ENCODE data around the gene RFFL.
A peak's percentile ranks its signal among the peaks of the same experiment; 100 is the strongest.

Gene RFFL

DNA sequence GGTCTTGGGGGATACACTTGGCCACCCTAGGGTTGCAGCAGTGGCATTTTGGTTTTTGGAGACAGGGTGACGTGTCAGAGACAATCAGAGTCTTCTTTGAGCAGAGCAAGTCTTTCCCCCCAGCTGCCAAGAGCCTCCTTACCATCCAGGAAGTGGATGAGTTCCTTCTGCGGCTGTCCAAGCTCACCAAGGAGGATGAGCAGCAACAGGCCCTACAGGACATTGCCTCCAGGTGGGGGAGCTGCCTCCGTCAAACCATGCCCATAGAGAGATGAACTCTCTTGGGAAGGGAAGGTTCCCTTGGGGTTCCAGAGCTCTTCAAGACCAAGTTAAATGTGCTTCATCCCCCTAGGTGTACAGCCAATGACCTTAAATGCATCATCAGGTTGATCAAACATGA, 71.9 kb downstream of the RFFL start:
- Mint-ChIP-seq H3K36me3 (peaks cover 13% of the 10 kb centered on the region), H3K4me3 (no peak overlapping the region), H3K4me1 (ENCODE audit: low read depth) (peaks cover 4% of the 10 kb centered on the region), H3K27ac (no peak overlapping the region), H3K27me3 (no peaks in the 10 kb centered on the region), H3K9me3 (ENCODE audit: low read depth) (no peaks in the 10 kb centered on the region)

DNA sequence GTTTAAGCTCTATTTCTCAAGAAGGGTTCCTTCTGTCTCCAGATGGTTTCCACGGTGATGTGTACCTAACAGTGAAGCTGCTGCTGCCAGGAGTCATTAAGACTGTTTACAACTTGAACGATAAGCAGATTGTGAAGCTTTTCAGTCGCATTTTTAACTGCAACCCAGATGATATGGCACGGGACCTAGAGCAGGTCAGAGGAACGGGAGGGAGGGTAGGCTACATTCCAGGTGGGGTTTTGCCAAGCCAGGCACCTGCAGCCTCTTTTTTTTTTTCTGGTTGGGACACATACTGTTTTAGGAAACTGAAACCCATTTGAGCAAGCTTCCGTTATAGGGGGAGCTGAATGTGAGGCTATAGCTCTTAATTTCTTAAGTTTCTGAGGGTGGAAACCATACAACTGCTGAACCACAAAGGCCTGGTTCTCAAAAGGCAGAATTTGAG, 72.6 kb downstream of the RFFL start:
- Mint-ChIP-seq H3K36me3 (peaks cover 13% of the 10 kb centered on the region), H3K27ac (no peak overlapping the region), H3K27me3 (no peaks in the 10 kb centered on the region), H3K4me3 (no peak overlapping the region), H3K9me3 (ENCODE audit: low read depth) (no peaks in the 10 kb centered on the region), H3K4me1 (ENCODE audit: low read depth) (peaks cover 6% of the 10 kb centered on the region)

DNA sequence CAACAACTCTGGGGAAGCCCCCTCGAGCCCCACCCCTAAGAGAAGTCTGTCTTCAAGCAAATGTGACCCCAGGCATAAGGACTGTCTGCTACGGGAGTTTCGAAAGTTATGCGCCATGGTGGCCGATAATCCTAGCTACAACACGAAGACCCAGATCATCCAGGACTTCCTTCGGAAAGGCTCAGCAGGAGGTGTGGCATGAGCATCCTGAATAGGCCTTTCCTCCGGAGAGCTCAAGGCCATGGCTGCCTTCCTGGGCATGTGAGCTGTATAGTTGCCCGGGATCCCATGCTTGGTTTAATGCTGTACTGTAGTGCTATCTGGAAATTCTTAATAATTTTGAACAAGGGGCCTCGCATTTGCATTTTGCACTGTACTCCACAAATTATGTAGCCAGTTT, 74.0 kb downstream of the RFFL start:
- Mint-ChIP-seq H3K27ac (no peak overlapping the region), H3K4me3 (no peak overlapping the region), H3K4me1 (ENCODE audit: low read depth) (peaks cover 18% of the 10 kb centered on the region), H3K9me3 (ENCODE audit: low read depth) (no peaks in the 10 kb centered on the region), H3K36me3 (peaks cover 16% of the 10 kb centered on the region), H3K27me3 (no peaks in the 10 kb centered on the region)

DNA sequence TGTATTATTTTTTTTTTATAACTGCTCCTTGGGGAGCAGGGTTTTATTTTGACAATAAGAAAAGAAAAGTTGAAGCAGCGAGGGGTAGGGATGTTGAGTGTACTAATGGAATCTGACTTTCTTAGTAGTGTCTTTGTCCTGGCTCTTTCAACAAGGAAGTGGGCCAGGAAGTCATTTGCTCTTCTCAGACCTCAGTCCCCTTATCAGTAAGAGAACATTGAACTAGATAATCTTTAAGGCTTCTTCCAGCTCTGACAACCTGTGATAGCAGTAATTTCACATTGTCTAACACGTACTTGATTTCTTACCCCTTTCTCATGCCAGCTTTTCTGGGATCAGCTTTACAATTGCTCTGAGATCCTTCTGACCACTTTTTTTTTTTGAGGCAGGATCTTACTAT, 74.9 kb downstream of the RFFL start:
- Mint-ChIP-seq H3K27me3 (no peaks in the 10 kb centered on the region), H3K4me1 (ENCODE audit: low read depth) (peaks cover 26% of the 10 kb centered on the region), H3K36me3 (peaks cover 18% of the 10 kb centered on the region), H3K9me3 (ENCODE audit: low read depth) (no peaks in the 10 kb centered on the region), H3K4me3 (no peak overlapping the region), H3K27ac (no peak overlapping the region)

DNA sequence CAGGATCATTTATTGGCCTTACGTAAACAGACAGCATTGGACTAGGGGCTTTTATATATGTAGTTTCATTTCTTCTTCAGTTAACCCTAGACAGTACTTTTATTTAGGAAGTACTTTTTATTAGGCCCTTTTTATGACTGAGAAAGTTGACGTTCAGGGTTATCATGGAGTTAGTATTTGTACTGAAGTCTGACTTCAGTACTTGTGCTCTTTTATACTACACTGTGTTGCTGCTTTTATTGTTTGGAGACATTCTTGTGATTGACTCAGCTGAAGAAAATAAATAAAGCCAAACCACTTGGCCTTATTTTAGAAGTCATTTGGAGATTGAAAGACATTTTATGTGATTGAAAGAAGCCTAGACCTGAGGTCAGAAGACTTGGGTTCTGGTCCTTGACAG, 76.3 kb downstream of the RFFL start:
- peaks cover 38% of the 10 kb centered on the region for H3K4me1 Mint-ChIP-seq (ENCODE audit: low read depth)
- no peaks in the 10 kb centered on the region for H3K27me3 Mint-ChIP-seq
- H3K27ac Mint-ChIP-seq: no peak overlapping the region
- H3K9me3 Mint-ChIP-seq (ENCODE audit: low read depth): no peaks in the 10 kb centered on the region
- H3K4me3 Mint-ChIP-seq: no peak overlapping the region
- peaks cover 17% of the 10 kb centered on the region for H3K36me3 Mint-ChIP-seq

DNA sequence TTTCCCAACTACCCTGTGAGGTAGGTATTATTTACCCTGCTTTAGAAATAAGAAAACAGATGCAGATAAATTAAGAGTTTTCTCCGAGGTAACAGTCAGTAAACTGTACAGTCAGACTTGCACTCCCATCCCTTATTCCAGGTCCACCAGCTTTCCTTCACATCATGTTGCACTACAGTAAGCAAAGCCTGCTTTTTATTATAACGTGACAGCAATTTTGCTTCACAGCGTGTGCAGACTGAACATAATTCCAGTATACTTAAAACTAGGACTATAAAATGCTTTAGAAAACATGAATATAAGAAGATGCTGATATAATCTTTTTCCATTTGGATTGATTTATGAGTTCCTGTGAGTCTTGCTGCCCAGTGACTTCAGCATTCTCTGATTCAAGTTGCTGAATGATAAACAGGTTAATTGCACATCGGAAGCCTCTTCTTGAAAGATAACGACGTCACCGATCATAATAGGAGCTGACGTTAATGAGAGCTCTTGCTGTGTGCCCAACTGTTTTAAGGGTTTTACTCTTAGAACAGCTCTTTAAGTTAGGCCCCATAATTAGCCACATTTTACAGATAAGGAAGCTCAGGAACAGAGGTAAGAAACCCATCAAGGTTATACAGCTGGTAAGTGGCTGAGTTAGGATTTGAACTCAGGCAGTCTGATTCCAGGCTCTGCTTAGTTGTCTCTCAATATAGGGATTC, 81.8 kb downstream of the RFFL start:
- Mint-ChIP-seq H3K27ac (peak overlapping the region; percentile 98), H3K27me3 (no peaks in the 10 kb centered on the region), H3K4me3 (peak overlapping the region; percentile 98), H3K4me1 (ENCODE audit: low read depth) (peaks cover 57% of the 10 kb centered on the region), H3K9me3 (ENCODE audit: low read depth) (no peaks in the 10 kb centered on the region), H3K36me3 (peaks cover 10% of the 10 kb centered on the region)

DNA sequence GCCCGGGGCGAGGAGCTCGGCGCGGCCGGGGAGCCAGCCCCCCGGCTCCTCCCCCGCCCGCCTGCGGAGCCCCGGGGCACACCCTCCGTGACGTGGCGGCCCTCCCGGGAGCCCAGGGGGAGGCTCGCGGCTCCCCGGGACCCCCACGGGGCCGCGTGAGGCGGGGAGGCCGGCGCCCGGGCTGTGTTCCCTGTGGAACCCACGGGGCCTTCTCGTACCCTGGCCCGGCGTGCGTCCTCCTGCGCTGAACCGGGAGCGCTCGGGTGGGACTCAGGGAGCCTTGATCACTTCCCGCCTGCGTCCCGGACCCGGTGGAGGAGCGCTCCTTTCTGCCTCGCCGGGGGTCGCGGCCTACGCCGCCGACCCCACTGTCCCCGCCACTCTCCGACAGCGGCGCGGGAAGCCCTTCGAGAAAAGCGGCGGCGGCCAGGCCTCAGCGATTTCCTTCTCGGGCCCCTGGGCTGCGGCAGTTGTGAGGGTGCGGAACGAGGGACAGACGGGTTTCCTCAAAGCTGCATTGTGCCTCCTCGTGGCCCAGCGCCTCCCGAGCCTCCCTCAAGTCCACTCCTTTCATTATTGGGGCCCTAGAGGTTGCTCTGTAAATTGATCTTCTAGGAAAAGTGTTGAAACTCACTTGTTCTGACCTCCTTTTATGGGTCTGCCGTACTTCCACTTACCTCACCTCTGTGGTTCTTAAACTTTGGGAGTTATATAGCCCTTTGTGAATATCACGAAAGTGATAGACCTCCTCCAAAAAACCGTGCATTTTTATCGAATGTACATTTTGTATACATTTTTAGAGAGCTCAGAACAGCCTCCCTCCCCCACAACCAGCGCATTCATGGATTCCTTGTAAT, 82.6 kb downstream of the RFFL start:
- H3K4me1 Mint-ChIP-seq (ENCODE audit: low read depth): peaks cover 55% of the 10 kb centered on the region
- peak overlapping the region; percentile 98 for H3K4me3 Mint-ChIP-seq
- peaks cover 10% of the 10 kb centered on the region for H3K36me3 Mint-ChIP-seq
- no peaks in the 10 kb centered on the region for H3K27me3 Mint-ChIP-seq
- peak overlapping the region; percentile 98 for H3K27ac Mint-ChIP-seq
- H3K9me3 Mint-ChIP-seq (ENCODE audit: low read depth): no peaks in the 10 kb centered on the region

DNA sequence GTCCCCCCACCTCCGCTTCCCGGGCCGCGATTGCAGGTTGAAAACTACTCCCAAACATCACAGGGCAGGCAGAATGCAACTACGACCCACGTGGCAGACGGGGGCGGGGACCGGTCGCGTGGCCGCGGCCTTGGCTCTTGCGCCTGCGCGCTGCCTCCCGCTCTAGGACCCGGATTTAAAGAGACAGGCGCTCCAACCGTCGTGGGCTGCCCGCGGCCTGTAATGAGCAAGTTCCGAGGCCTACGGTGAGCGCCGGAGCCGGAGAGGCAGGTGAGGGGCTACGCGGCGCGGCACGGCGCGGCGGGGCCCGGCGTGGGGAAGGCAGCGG, 83.2 kb downstream of the RFFL start, which contains the start of gene LIG3:
LIG3 (plus strand) TSS at position 160 of the 328 bp plus-strand sequence. CDS start 2,494 bp downstream, outside the sequence.
- Mint-ChIP-seq H3K4me1 (ENCODE audit: low read depth) (peaks cover 50% of the 10 kb centered on the region), H3K36me3 (peaks cover 10% of the 10 kb centered on the region), H3K4me3 (peak within 1 kb of the TSS; percentile 98), H3K27me3 (no peaks in the 10 kb centered on the region), H3K27ac (peak within 1 kb of the TSS; percentile 100), H3K9me3 (ENCODE audit: low read depth) (no peaks in the 10 kb centered on the region)

DNA sequence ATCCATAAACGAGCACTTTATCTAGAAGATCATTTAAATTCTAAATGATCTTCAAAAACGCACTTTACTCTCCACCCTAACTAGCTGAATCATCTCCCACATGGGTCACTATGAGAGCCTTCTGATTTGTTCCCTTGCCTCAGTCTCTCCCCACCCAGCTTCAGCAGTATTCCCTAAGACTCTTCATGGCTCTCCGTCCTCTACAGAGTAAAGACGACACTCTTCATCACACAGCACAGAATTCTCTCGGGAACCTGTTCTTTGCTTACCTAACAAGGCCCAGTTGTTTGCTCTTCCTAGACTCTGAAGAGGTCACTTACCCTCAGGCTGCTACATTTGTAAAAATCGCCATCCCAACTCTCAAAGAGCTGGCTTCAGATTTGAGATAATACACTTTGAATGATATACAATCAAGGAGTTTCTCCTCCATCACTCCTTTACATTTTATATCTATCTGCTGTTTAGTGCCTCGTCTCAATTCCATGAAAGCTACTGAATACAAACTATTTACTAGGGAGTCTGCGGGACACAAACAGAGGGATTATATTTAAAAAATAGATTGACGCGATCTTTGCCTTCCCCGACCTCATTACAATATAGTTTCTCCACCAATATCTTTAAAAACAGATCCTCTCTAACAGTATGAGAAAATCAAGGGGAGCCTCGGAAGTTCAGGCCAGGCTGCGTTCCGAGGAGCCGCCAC, 83.7 kb downstream of the RFFL start:
- H3K4me3 Mint-ChIP-seq: peak overlapping the region; percentile 98

DNA sequence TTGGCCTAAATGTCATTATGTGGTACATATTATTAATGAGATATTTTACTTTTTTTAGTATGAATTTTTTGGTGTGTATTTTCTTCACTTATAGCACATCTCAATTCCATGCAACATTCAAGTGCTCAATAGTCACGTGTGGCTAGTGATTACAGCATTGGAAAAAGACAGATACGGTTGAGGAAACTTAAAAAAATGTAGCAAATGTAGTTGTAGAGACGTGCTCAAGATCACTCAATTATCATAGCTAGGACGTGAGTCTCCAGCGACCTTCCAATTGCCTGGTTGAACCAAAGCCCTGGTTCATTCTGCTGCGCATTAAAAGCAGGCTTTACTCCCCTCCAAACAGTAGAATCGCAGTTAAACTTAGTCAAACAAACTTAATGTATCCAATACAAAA, 84.4 kb downstream of the RFFL start:
- H3K4me1 Mint-ChIP-seq (ENCODE audit: low read depth): peaks cover 44% of the 10 kb centered on the region
- H3K27ac Mint-ChIP-seq: peak overlapping the region; percentile 100
- peaks cover 15% of the 10 kb centered on the region for H3K36me3 Mint-ChIP-seq
- no peaks in the 10 kb centered on the region for H3K9me3 Mint-ChIP-seq (ENCODE audit: low read depth)
- peak overlapping the region; percentile 98 for H3K4me3 Mint-ChIP-seq
- no peaks in the 10 kb centered on the region for H3K27me3 Mint-ChIP-seq

More for the DNA sequence above, 83.7 kb downstream of the RFFL start:
- Mint-ChIP-seq H3K27ac (peak overlapping the region; percentile 100), H3K9me3 (ENCODE audit: low read depth) (no peaks in the 10 kb centered on the region), H3K36me3 (peaks cover 13% of the 10 kb centered on the region), H3K4me1 (ENCODE audit: low read depth) (peaks cover 47% of the 10 kb centered on the region), H3K27me3 (no peaks in the 10 kb centered on the region)

DNA sequence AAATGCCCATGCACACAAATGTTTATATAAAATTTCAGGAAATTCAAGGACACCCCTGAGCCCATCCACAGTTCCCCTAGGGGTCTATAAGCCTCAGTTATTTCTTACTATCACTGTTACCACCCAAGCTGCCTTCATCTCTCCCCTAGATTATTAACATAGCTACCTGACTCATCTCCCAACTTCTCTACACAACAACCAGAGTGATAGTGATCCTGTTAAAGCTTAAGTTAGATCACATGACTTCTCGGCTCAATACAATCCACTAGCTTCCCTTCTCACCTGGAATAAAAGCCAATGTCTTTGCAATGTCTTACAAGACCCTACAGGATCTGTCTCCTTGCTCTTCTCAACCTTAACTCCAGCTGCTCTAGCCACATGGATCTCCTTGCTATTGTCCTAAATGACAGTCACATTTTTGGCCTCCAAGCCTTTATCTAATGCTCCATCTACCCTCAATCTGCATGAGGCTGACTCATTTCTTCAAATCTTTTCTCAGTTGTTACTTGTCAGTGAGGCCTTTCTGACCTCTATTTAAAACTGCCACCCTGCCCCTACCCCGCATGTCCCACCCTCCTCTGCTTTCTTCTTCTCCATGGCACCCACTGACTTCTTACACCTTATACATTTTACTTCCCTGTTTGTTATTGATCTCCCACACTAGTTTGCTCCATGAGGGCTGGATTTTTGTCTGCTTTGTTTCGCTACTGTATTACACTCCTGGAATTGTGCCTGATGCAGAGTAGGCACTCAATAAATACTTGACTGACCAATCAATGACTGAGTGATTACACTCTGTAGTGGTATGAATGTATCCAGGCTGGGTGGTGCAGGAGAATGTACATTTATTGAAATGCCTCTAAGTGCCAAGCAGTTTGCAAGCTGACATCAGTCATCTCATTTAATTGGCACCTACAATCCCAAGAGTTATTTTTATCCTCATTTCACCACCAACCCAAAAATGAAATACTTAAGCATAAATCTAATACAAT, 88.4 kb downstream of the RFFL start:
- peaks cover 15% of the 10 kb centered on the region for H3K4me1 Mint-ChIP-seq (ENCODE audit: low read depth)
- peaks cover 11% of the 10 kb centered on the region for H3K36me3 Mint-ChIP-seq
- no peak overlapping the region for H3K4me3 Mint-ChIP-seq
- H3K27ac Mint-ChIP-seq: peak overlapping the region; percentile 35
- H3K9me3 Mint-ChIP-seq (ENCODE audit: low read depth): no peaks in the 10 kb centered on the region
- no peaks in the 10 kb centered on the region for H3K27me3 Mint-ChIP-seq

DNA sequence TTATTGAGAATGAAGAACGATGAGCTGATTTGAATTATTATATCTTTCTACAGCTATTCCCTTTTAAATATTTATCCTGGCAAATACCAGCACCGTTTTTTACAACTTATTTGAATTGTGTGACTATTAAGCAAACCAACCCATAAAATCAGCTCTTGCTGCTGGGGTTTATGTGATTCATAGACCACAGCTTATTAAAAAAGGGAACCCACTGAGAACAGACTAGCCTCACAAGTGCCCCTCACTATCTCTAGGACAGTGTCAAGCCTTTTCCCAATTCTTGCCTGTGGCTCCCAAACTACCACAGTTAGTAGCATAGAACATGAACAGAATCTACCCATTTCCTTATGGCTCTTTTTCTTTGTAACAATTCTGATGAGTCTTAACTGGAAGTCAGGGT, 89.3 kb downstream of the RFFL start:
- H3K4me1 Mint-ChIP-seq (ENCODE audit: low read depth): peaks cover 6% of the 10 kb centered on the region
- H3K27ac Mint-ChIP-seq: no peak overlapping the region
- peaks cover 11% of the 10 kb centered on the region for H3K36me3 Mint-ChIP-seq
- H3K9me3 Mint-ChIP-seq (ENCODE audit: low read depth): no peaks in the 10 kb centered on the region
- H3K27me3 Mint-ChIP-seq: no peaks in the 10 kb centered on the region
- H3K4me3 Mint-ChIP-seq: no peak overlapping the region

DNA sequence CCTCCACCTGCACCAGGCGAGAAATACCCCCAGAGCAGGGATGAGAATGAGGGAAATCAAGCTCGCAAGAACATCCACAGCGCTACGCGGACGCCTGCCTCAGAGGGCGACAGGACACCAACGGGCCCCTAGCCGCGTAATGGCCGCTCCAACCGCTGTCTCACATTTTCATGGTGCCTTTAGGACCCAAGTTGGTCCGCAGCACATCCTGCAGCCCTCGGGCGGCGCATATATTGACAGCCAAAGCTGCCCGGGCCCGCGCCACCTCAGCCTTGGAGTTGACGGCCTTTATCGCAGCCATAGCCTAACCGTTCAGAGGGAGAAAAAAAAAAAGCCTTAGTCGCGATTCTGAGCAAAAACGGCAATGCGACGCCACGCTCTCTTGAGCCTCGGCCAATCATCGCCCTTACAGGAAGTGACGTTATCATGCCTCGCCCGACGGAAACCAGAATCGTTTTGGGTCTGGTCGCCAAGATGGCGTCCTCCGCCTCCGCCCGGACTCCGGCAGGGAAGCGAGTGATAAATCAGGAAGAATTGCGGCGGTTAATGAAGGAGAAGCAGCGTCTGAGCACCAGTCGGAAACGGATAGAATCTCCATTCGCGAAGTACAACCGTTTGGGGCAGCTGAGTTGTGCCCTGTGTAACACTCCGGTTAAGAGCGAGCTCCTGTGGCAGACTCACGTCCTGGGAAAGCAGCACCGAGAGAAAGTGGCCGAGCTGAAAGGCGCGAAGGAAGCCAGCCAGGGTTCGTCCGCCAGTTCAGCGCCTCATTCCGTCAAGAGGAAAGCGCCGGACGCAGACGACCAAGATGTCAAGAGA, 102.2 kb downstream of the RFFL start, which contains the start of the genes CCT6B and ZNF830:
CCT6B (minus strand) TSS at position 368 of the 819 bp plus-strand sequence; CDS start at position 301, 67 bp downstream.
ZNF830 (plus strand) TSS at position 448 of the 819 bp plus-strand sequence; CDS start at position 475, 27 bp downstream.
- H3K4me1 Mint-ChIP-seq (ENCODE audit: low read depth): peaks cover 30% of the 10 kb centered on the region
- H3K27ac Mint-ChIP-seq: peak within 1 kb of the TSS; percentile 100
- no peaks in the 10 kb centered on the region for H3K9me3 Mint-ChIP-seq (ENCODE audit: low read depth)
- H3K27me3 Mint-ChIP-seq: no peaks in the 10 kb centered on the region
- H3K36me3 Mint-ChIP-seq: peaks cover 6% of the 10 kb centered on the region
- H3K4me3 Mint-ChIP-seq: peak within 1 kb of the TSS; percentile 100
